Measurements from ENCODE around the gene ENTPD5.
A peak's percentile ranks its signal among the peaks of the same experiment; 100 is the strongest.

Gene ENTPD5

DNA sequence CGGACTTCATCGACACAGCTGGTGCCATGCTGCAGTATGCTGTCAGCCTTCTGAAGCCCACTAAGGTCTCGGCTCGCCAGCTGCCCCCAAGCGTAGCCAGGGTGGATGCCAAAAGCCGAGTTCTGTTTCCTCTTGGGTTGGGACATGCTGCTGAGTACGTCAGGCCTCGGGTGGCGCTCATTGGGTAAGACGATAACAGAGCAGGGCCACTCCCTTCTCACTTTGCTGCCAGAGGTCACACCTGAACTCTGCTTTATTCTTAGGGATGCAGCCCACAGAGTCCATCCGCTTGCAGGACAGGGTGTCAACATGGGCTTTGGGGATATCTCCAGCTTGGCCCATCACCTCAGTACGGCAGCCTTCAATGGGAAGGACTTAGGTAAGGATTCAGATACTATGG, 57.9 kb downstream of the ENTPD5 start:
- TF ChIP-seq, protein P1, sequence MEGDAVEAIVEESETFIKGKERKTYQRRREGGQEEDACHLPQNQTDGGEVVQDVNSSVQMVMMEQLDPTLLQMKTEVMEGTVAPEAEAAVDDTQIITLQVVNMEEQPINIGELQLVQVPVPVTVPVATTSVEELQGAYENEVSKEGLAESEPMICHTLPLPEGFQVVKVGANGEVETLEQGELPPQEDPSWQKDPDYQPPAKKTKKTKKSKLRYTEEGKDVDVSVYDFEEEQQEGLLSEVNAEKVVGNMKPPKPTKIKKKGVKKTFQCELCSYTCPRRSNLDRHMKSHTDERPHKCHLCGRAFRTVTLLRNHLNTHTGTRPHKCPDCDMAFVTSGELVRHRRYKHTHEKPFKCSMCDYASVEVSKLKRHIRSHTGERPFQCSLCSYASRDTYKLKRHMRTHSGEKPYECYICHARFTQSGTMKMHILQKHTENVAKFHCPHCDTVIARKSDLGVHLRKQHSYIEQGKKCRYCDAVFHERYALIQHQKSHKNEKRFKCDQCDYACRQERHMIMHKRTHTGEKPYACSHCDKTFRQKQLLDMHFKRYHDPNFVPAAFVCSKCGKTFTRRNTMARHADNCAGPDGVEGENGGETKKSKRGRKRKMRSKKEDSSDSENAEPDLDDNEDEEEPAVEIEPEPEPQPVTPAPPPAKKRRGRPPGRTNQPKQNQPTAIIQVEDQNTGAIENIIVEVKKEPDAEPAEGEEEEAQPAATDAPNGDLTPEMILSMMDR (IDR thresholded peaks at IDR 0.05; ENCODE audit: unreplicated experiment in 3 of 3), result no peak
- Mint-ChIP-seq H3K4me1 (peaks cover 10% of the 10 kb centered on the region), H3K36me3 (ENCODE audit: low read depth) (peaks cover 76% of the 10 kb centered on the region), H3K27me3 (ENCODE audit: low read depth) (no peaks in the 10 kb centered on the region), H3K4me3 (no peak overlapping the region), H3K27ac (no peak overlapping the region), H3K9me3 (no peaks in the 10 kb centered on the region)

DNA sequence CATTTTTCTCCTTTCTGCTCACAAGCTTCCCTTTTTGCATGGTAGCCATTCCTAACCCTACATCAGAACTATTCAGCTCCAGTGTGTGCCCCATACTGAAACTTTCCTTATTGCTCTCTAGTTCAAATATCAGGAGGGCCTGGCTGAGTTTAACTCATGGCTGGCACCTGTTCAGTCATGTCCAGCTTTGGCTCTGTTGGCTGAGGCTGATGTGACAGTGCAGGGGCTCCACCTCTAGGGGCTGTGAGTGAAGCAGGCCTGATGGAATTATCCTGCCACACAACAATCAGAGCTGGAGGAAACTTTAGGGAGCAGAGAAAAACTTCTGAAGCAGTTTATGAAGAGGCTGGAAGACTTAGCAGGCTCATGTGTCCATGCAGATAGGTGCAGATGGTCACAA, 60.5 kb downstream of the ENTPD5 start:
- no peaks in the 10 kb centered on the region for H3K27me3 Mint-ChIP-seq (ENCODE audit: low read depth)
- TF ChIP-seq, protein P1 (IDR thresholded peaks at IDR 0.05; ENCODE audit: unreplicated experiment in 3 of 3), result no peak
- peaks cover 10% of the 10 kb centered on the region for H3K4me1 Mint-ChIP-seq
- no peaks in the 10 kb centered on the region for H3K9me3 Mint-ChIP-seq
- H3K4me3 Mint-ChIP-seq, result peak overlapping the region in 1 of 3 experiments; percentile 30
- H3K27ac Mint-ChIP-seq, result peak overlapping the region; percentile 48 to 91 (median 91)
- peaks cover 71% of the 10 kb centered on the region for H3K36me3 Mint-ChIP-seq (ENCODE audit: low read depth)

DNA sequence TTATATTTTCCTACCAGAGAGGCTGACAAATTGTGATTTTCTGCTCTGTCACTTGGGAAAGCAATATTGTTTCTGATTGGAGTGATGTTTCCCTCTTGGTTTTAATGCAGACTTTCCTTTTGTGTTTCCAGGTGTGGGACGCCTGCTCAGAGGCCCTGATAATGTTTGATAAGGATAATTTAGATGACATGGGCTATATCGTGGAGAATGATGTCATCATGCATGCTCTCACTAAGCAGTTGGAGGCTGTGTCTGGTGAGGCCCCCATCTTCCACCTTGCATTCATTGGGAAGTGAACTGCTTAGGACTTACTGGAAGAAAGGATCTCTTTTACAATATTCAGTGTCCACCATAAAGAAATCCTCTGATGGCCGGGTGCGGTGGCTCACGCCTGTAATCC, 63.4 kb downstream of the ENTPD5 start:
- H3K27me3 Mint-ChIP-seq (ENCODE audit: low read depth), result no peaks in the 10 kb centered on the region
- no peaks in the 10 kb centered on the region for H3K9me3 Mint-ChIP-seq
- H3K4me1 Mint-ChIP-seq, result peaks cover 14% of the 10 kb centered on the region
- H3K27ac Mint-ChIP-seq, result no peak overlapping the region
- peaks cover 59% of the 10 kb centered on the region for H3K36me3 Mint-ChIP-seq (ENCODE audit: low read depth)
- no peak overlapping the region for H3K4me3 Mint-ChIP-seq
- TF ChIP-seq, protein P1 (IDR thresholded peaks at IDR 0.05; ENCODE audit: unreplicated experiment in 3 of 3), result no peak

DNA sequence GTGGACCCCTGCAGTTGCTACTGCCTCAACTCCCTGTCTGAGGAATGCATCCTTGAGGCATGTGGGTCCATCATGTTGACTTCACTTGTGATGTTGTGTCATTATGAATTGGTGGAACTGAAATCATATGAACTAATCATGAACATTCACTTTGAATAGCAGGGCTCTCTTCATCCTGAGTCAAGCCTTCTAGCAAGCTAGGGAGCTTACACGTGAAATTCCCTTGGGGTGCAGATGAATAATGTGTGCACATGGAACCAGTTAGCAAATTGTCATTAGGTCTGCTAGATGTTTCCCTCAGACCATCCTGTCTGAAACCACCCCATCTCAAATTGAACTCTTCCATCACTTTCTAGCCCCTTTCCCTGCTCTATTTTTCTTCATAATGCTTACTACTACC, 65.4 kb downstream of the ENTPD5 start:
- Mint-ChIP-seq H3K27ac (no peak overlapping the region), H3K4me3 (peak overlapping the region; percentile 4 to 54 (median 6)), H3K27me3 (ENCODE audit: low read depth) (no peaks in the 10 kb centered on the region), H3K9me3 (no peaks in the 10 kb centered on the region), H3K36me3 (ENCODE audit: low read depth) (peaks cover 43% of the 10 kb centered on the region), H3K4me1 (peaks cover 12% of the 10 kb centered on the region)
- TF ChIP-seq, protein P1 (IDR thresholded peaks at IDR 0.05; ENCODE audit: unreplicated experiment in 3 of 3), result no peak

DNA sequence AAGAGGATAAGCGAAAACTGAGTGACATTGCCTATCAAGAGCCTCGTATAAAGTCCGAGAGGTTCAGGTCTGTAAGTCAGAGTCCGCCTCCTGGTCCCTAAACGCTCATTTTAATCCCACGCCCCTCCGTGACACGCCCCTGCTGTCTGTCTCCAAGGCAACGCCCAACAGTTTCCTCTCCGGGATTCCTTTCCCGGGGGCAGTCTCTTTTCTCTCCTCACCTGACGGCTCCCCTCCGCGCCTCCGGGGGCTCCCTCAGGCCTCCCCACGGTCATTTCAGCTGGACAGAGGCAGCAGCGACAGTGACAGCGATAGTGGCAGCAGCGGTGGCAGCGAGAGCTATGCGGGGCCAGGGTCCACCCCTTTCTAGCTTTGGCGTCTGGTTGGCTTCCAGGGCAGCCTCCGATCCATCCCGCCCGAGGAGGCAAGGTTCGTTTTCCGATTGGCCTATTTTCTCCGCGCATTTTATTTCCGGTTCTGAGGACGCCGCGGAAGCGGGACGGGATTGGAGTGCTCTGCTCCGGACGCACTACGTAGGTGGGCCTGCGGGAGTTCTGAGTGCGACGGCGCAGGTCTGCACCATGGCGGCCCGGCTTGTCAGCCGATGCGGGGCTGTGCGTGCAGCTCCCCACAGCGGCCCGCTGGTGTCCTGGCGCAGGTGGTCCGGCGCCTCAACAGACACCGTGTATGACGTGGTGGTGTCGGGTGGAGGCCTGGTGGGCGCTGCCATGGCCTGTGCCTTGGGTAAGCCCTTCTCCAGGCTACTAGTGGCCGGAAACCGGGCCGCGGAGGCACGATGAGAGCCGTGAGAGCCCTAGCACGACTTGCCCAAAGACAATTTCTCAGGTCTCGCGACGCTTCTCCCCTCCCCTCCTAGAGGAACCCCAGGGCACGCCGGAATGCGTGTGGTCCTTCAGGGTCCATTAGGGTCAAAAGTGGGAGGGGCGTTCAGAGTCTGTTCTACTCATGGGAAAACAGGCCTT, 69.0 kb downstream of the ENTPD5 start, which contains the start of the genes COQ6 and FAM161B:
Gene COQ6 (plus strand): TSS at position 551 of the 983 bp plus-strand sequence. CDS start 31 bp downstream, at position 582.
Gene FAM161B (minus strand): TSS at position 343 of the 983 bp plus-strand sequence. CDS start 68 bp downstream, at position 275.
- TF ChIP-seq, protein P1 (IDR thresholded peaks at IDR 0.05; ENCODE audit: unreplicated experiment in 3 of 3), result peak in 2 of 3 experiments; percentile 19 to 23
- Mint-ChIP-seq H3K4me3 (peak within 1 kb of the TSS; percentile 94 to 100 (median 97)), H3K27ac (peak within 1 kb of the TSS; percentile 71 to 96 (median 94)), H3K4me1 (peaks cover 3% of the 10 kb centered on the region), H3K27me3 (ENCODE audit: low read depth) (no peaks in the 10 kb centered on the region), H3K36me3 (ENCODE audit: low read depth) (peaks cover 20% of the 10 kb centered on the region), H3K9me3 (no peaks in the 10 kb centered on the region)
